GM12873 (cell line): ENCODE measurements around the gene NFIB.

Experiments used
- CTCF ChIP-seq: IDR thresholded peaks from 2 replicates; pipeline ENCODE4 v1.5.1; 2012; ENCODE audit warnings: low read depth, mild to moderate bottlenecking, moderate library complexity, low read length, control low read depth; ENCODE audit not compliant: insufficient read depth; ENCODE audit errors: missing control alignments

The NFIB gene

GRCh38 chr9:14322211-14323082 lies 8.5 kb upstream of the NFIB start:
- TF ChIP-seq CTCF: peak; percentile 7

GRCh38 chr9:14321517-14322130 lies 7.7 kb upstream of the NFIB start:
- TF ChIP-seq CTCF: no peak

- TF ChIP-seq CTCF: no peak
Observed at GRCh38 chr9:14320271-14321181, 6.6 kb upstream of the NFIB start.

- no peak for TF ChIP-seq CTCF
Observed at GRCh38 chr9:14318934-14319580, 5.1 kb upstream of the NFIB start.

- TF ChIP-seq CTCF: no peak
Observed at GRCh38 chr9:14318361-14318760, 4.4 kb upstream of the NFIB start.

GRCh38 chr9:14317667-14318320 lies 3.9 kb upstream of the NFIB start:
- no peak for TF ChIP-seq CTCF
